HG03060 (cell line): ENCODE measurements around the gene CDK7.

Experiments used
- ATAC-seq: cut with Tn5 transposase; IDR thresholded peaks from one replicate; pipeline ENCODE4 v1.9.1; 2021; ENCODE audit warnings: low read depth, moderate number of reproducible peaks; ENCODE audit not compliant: unreplicated experiment

The CDK7 gene

DNA sequence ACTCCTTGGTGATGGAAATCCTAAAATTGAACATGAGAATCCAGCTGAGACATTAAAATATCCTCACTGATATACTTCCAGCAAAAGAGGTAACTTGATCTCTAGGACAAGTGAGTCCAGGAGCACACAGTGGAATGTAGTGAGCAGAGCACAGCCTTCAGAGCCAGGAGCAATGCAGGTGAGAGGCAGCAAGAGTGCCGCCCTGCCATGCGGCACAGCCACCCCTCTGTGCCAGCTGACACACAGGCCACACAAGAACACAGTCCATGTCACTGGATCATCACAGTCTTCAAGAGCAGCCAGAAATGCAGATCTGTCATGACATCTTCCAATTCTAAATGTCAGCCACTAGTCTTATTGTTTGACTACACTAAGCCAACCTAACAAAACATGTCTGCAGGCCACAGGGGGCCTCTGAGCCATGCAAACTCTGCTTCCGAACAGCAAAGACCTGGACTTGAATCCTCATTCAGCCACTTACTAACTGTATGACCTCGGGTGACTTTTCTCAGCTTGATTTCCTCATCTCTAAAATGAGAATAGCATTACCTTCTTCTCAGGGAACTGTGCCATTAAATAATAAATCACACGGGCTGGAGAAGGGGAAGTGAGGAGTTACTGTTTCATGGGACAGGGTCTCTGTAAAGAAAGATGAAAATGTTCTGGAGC, 50.9 kb downstream of the CDK7 start:
- no peak for ATAC-seq

DNA sequence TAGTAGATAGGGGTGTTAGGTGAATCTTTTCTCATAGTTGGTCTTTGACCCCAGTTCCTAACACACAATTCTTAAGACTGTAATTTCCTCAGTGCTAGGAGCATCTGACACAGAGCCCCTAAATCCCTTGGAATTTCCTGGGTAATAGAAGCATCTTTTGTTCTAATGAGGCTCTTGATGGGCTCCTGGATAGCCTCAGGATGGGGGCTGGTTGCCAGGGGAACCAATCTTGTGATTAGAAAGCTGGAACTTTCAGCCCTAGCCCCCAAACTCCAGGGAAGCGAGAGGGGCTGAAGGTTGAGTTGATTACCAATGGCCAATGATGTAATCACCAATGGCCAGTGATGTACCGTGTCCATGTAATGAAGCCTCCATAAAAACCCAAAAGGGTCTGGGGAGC, 53.4 kb downstream of the CDK7 start:
- ATAC-seq = no peak

- no peak for ATAC-seq
Observed at GRCh38 chr5:69288688-69289087, 54.0 kb downstream of the CDK7 start.

GRCh38 chr5:69292306-69292705, 57.6 kb downstream of the CDK7 start:
- ATAC-seq = no peak

DNA sequence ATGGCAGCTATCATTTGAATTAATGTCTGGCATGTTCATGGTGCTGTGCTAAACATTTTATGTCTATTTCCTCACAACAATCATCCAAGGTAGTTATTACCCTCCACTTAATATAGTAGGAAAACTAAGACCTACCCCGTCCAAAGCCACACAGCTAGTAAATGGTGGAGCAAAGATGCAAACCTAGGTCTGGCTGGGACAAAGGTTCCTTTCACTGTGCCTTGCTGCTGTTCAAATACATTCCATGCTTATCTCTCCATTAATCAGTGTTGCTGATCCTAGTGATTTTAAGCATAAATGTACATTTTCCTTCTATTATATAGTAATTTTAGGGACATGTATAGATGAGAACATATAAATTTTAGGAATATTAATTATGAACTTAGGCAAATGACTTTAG, 59.2 kb downstream of the CDK7 start:
- ATAC-seq = no peak

DNA sequence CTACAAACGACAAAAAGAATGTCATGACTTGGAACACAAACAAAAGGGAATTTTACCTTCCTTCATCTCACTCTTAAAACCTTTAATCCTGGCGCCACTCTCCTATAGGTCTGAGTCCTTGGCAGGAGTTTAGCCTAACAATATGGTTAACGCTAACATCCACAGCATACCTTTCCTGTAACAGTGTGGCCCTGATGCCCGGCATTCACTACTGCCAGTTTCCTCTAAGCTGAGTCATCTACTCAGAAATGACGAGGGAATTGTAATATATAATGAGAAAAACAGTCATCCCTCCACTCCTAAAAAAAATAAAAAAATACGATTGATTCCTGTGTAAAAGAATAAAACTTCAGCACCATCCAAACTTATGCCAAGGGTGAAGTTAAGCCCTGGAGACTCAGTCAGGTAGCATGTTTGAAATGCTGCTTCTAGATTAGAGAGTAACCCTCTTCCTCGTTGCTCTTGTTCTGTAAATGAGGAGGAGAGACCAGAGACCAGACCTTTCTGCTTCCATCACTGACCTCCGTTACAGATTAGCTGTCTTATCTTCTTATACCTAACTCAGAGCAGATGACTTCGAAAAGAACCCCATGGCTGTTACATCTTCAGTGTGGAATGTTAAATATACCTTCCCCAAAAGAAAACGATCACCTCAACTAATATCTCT, 60.5 kb downstream of the CDK7 start:
- ATAC-seq = no peak

GRCh38 chr5:69299625-69300024, 64.9 kb downstream of the CDK7 start:
- no peak for ATAC-seq

DNA sequence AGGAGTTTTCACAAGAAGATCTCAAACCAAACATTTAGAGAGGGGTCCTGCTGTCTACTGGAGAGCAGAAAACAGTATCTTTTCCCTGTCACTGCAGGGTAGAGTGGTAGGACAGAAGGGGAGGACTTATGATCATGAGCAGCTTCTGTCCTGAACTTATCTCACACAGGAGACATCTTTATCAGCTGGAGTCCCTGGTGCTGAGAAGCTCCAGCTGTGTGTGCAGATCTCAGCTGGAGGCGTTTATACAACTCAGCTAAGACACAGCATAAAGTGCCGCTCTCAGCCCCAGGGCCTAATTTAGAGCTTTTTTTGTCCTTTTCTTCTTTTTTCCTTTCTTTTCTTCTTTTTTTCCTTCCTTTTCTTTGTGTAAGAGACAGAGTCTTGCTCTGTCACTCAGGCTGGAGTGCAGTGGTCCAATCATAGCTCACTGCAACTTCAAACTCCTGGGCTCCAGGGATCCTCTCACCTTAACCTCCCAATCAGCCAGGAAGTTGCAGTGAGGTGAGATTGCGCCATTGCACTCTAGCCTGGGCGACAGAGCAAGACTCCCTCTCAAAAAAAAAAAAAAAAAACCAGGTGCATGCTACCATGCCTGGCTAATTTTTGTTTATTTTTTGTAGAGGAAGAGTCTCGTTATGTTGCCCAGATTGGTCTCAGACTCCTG, 66.0 kb downstream of the CDK7 start:
- ATAC-seq = no peak

- no peak for ATAC-seq
Observed at GRCh38 chr5:69305512-69305911, 70.8 kb downstream of the CDK7 start.

DNA sequence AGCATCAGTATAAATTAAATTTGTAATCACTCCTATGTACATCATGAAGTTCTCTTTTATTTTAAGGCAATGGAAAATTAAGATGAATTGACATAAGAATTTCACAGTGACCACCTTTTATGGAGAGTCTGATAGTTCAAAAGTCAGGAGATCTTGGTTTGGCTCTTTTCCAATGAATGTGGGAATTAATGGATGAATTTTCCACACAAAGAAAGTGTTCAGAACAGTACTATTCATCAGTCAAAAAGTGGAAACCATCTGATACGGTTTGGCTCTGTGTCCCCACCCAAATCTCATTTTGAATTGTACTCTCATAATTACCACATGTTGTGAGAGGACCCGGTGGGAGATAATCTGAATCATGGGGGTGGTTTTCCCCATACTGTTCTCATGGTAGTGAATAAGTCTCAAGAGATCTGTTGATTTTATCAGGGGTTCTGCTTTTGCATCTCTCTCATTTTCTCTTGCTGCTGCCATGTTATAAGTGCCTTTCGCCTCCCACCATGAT, 73.4 kb downstream of the CDK7 start:
- ATAC-seq = no peak

GRCh38 chr5:69309380-69309779, 74.7 kb downstream of the CDK7 start:
- ATAC-seq = no peak

- no peak for ATAC-seq
Observed at GRCh38 chr5:69312459-69313160, 77.9 kb downstream of the CDK7 start.

DNA sequence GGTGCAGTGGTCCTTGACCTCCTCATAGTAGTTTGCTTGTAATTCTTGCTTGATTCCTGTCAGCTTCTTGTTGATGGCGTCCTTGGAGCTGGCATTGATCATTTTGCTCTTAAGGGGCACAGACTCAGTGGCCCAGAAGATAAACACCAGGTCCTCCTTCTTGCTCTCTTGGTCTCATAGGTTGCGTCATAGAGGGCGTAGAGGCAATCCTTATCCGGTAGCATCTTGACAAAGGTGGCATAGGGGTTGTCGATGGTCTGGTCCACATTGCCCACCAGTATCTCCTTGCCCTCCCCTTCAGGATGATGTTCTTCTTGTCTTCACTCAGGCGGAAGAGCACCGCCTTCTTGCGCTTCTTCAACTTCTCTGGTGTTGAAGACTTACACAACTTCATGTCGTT, 78.7 kb downstream of the CDK7 start:
- no peak for ATAC-seq

DNA sequence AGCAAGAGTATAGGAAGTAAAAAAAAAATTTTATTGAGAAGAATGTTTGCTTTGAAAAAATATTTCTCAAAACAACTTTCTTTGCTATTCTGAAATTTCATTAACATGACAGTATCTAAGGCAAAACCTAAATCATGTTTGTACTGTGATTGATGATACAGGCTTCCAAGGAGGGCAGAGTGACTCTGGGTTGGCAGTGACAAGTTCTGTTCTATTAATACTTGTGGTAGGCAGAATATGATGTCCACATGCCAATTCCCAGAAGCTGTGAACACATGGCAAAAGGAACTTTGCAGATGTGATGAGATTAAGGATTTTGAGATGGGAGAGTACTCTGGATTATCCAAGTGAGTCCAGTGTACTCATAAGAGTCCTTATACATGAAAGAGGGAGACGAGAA, 81.3 kb downstream of the CDK7 start:
- no peak for ATAC-seq

GRCh38 chr5:69317391-69317790, 82.7 kb downstream of the CDK7 start:
- no peak for ATAC-seq

- no peak for ATAC-seq
Observed at GRCh38 chr5:69326365-69326764, 91.7 kb downstream of the CDK7 start.
